Fibroblast of lung (primary cell): ENCODE measurements around the gene RPTN.

ENCODE experiments used
- CTCF ChIP-seq, 2 donors: IDR thresholded peaks in 1 of 2; conservative IDR thresholded peaks in 1 of 2; 1 replicate in 1 of 2; 2 replicates in 1 of 2; pipeline ENCODE4 v1.5.1; 2011 to 2012; ENCODE audit warnings: low read length in 2 of 2, control low read depth in 1 of 2, inconsistent platforms in 1 of 2, low read depth in 1 of 2, mild to moderate bottlenecking in 1 of 2
- EZH2 ChIP-seq: IDR thresholded peaks from 2 replicates; pipeline ENCODE4 v1.5.1; 2012; ENCODE audit warnings: low read length, control low read depth, mild to moderate bottlenecking; ENCODE audit errors: missing control alignments

- no peak for TF ChIP-seq CTCF (conservative IDR thresholded peaks at IDR 0.05 in 1 of 2, IDR thresholded peaks at IDR 0.05 in 1 of 2; ENCODE audit: low read depth in 1 of 2, low read length in 2 of 2)
- no peak for TF ChIP-seq EZH2
Measured at GRCh38 chr1:152159144-152159543, at the start of gene RPTN.
